H9 (cell line): Measurements from ENCODE around the gene PLXNA4. TPM values are rescaled to one million over a fixed set of nuclear protein-coding genes. Genes with fewer than 3 reads are reported as not detected.

Source experiments
- DNase-seq: peaks from one replicate; pipeline ENCODE4 v3.0.0-alpha.2; 2017
- H2AFZ ChIP-seq: one replicate; pipeline ENCODE4 v1.6.1; 2013; ENCODE audit warnings: mild to moderate bottlenecking, low read length, control low read depth, moderate library complexity
- H2AK5ac ChIP-seq: 2 replicates; pipeline ENCODE4 v1.6.1; 2013; ENCODE audit warnings: low read length, control low read depth, mixed read lengths; ENCODE audit not compliant: insufficient read length
- H2BK120ac ChIP-seq: one replicate; pipeline ENCODE4 v1.6.1; 2013; ENCODE audit warnings: low read depth, mild to moderate bottlenecking, low read length, control low read depth, inconsistent platforms; ENCODE audit not compliant: poor library complexity, severe bottlenecking
- H2BK12ac ChIP-seq: 2 replicates; pipeline ENCODE4 v1.6.1; 2013; ENCODE audit warnings: low read length, control low read depth, mixed read lengths, low read depth; ENCODE audit not compliant: insufficient read length
- H2BK15ac ChIP-seq: 2 replicates; pipeline ENCODE4 v1.6.1; 2013; ENCODE audit warnings: low read depth, low read length, control low read depth
- H2BK20ac ChIP-seq: one replicate; pipeline ENCODE4 v1.6.1; 2013; ENCODE audit warnings: low read depth, mild to moderate bottlenecking, low read length, control low read depth, inconsistent platforms; ENCODE audit not compliant: poor library complexity, severe bottlenecking
- H2BK5ac ChIP-seq: 2 replicates; pipeline ENCODE4 v1.6.1; 2013; ENCODE audit warnings: low read length, control low read depth, mixed read lengths; ENCODE audit not compliant: insufficient read length
- H3K14ac ChIP-seq: 2 replicates; pipeline ENCODE4 v1.6.1; 2013; ENCODE audit warnings: low read length, control low read depth; ENCODE audit not compliant: insufficient read depth
- H3K18ac ChIP-seq: 2 replicates; pipeline ENCODE4 v1.6.1; 2013; ENCODE audit warnings: low read depth, mild to moderate bottlenecking, mixed read lengths, low read length, control low read depth; ENCODE audit not compliant: insufficient read length
- H3K23ac ChIP-seq: 2 replicates; pipeline ENCODE4 v1.6.1; 2013; ENCODE audit warnings: low read length, control low read depth, mixed read lengths, low read depth; ENCODE audit not compliant: insufficient read length
- H3K23me2 ChIP-seq: 2 replicates; pipeline ENCODE4 v1.6.1; 2013; ENCODE audit warnings: low read depth, mild to moderate bottlenecking, mixed read lengths, low read length, control low read depth; ENCODE audit not compliant: insufficient read length, poor library complexity, severe bottlenecking
- H3K27ac ChIP-seq: 2 replicates; pipeline ENCODE4 v1.5.1; 2013; ENCODE audit warnings: low read length, control low read depth, mixed read lengths, low read depth; ENCODE audit not compliant: insufficient read length
- H3K27me3 ChIP-seq: 2 replicates; pipeline ENCODE4 v1.6.1; 2013; ENCODE audit warnings: low read length, control low read depth, inconsistent platforms; ENCODE audit not compliant: insufficient read depth
- H3K4ac ChIP-seq: 2 replicates; pipeline ENCODE4 v1.6.1; 2013; ENCODE audit warnings: low read depth, mild to moderate bottlenecking, control low read depth, inconsistent platforms, low read length, moderate library complexity
- H3K4me1 ChIP-seq: 2 replicates; pipeline ENCODE4 v1.6.1; 2013; ENCODE audit warnings: low read length, control low read depth, inconsistent platforms; ENCODE audit not compliant: insufficient read depth
- H3K4me2 ChIP-seq: 2 replicates; pipeline ENCODE4 v1.6.1; 2013; ENCODE audit warnings: low read length, control low read depth, mixed read lengths; ENCODE audit not compliant: insufficient read length, insufficient read depth
- H3K56ac ChIP-seq: 2 replicates; pipeline ENCODE4 v1.6.1; 2013; ENCODE audit warnings: low read depth, mild to moderate bottlenecking, mixed read lengths, low read length, control low read depth; ENCODE audit not compliant: insufficient read length
- H3K79me1 ChIP-seq: 2 replicates; pipeline ENCODE4 v1.6.1; 2013; ENCODE audit warnings: low read depth, mild to moderate bottlenecking, moderate library complexity, low read length, control low read depth, inconsistent platforms; ENCODE audit not compliant: insufficient read depth, poor library complexity, severe bottlenecking
- H3K79me2 ChIP-seq: 2 replicates; pipeline ENCODE4 v1.6.1; 2013; ENCODE audit warnings: low read length, control low read depth, inconsistent platforms; ENCODE audit not compliant: insufficient read depth
- H3K9ac ChIP-seq: 2 replicates; pipeline ENCODE4 v1.6.1; 2013; ENCODE audit warnings: low read length, control low read depth, mixed read lengths; ENCODE audit not compliant: insufficient read length; ENCODE audit errors: extremely low read depth
- H3K9me3 ChIP-seq: one replicate; pipeline ENCODE4 v1.6.1; 2013; ENCODE audit warnings: low read depth, low read length, inconsistent platforms; ENCODE audit not compliant: control insufficient read depth
- H3T11ph ChIP-seq: one replicate; pipeline ENCODE4 v1.6.1; 2013; ENCODE audit warnings: mild to moderate bottlenecking, low read length, control low read depth, inconsistent platforms
- H4K20me1 ChIP-seq: one replicate; pipeline ENCODE4 v1.6.1; 2013; ENCODE audit not compliant: control insufficient read depth, insufficient read length, insufficient read depth
- H4K5ac ChIP-seq: 2 replicates; pipeline ENCODE4 v1.6.1; 2013; ENCODE audit warnings: low read depth, mild to moderate bottlenecking, mixed read lengths, low read length, control low read depth; ENCODE audit not compliant: insufficient read length
- H4K8ac ChIP-seq: replicated peaks from 2 replicates; pipeline ENCODE4 v1.6.1; 2013; ENCODE audit warnings: low read length, control low read depth, mixed read lengths, low read depth; ENCODE audit not compliant: insufficient read length
- H4K91ac ChIP-seq: 2 replicates; pipeline ENCODE4 v1.6.1; 2013; ENCODE audit warnings: low read depth, mild to moderate bottlenecking, moderate library complexity, mixed read lengths, low read length, control low read depth; ENCODE audit not compliant: insufficient read length
- H3K27ac Mint-ChIP-seq, 3 experiments: 2 replicates in 2 of 3; 3 replicates in 1 of 3; pipeline ENCODE4 v1.8.0; 2020 to 2021; ENCODE audit warnings: mixed read lengths in 3 of 3, mild to moderate bottlenecking in 1 of 3, moderate library complexity in 1 of 3
- H3K27me3 Mint-ChIP-seq: 2 replicates; pipeline ENCODE4 v1.8.0; 2021; ENCODE audit warnings: low read depth, mild to moderate bottlenecking, moderate library complexity, mixed read lengths
- H3K36me3 Mint-ChIP-seq, 3 experiments: 2 replicates in 2 of 3; 3 replicates in 1 of 3; pipeline ENCODE4 v1.8.0; 2020 to 2021; ENCODE audit warnings: low read depth in 3 of 3, mixed read lengths in 3 of 3; ENCODE audit not compliant: insufficient read depth in 1 of 3
- H3K4me1 Mint-ChIP-seq, 2 experiments: 2 replicates each; pipeline ENCODE4 v1.8.0; 2020; ENCODE audit warnings: mixed read lengths in 2 of 2
- H3K4me3 Mint-ChIP-seq, 2 experiments: 2 replicates in 1 of 2; 3 replicates in 1 of 2; pipeline ENCODE4 v1.8.0; 2020 to 2021; ENCODE audit warnings: mild to moderate bottlenecking in 2 of 2, mixed read lengths in 2 of 2, moderate library complexity in 1 of 2
- H3K9me3 Mint-ChIP-seq, 2 experiments: 2 replicates in 1 of 2; 3 replicates in 1 of 2; pipeline ENCODE4 v1.8.0; 2020; ENCODE audit warnings: mild to moderate bottlenecking in 2 of 2, mixed read lengths in 2 of 2, moderate library complexity in 1 of 2
- WGBS: extraction: QIAGEN DNeasy Blood & Tissue Kit; methylation state at CpG from one replicate; pipeline ENCODE4 v1.1.7; 2013; ENCODE audit warnings: missing lambda C conversion rate, low lambda C conversion rate, mixed read lengths; ENCODE audit not compliant: insufficient read length; ENCODE audit errors: extremely low coverage; 5-methylcytosine and 5-hydroxymethylcytosine counted together
- total RNA-seq: library from RNA; stranded (reverse); gene quantifications from 2 replicates; pipeline ENCODE4 v1.2.1, GENCODE V29; 2021
- TF ChIP-seq, protein P1 (sequence below): fragments of 200-600 bp; sonication (generic); conservative IDR thresholded peaks from 3 replicates; pipeline ENCODE4 v1.8.0; 2021; ENCODE audit warnings: antibody characterized with exemption, mild to moderate bottlenecking

Gene PLXNA4
- total RNA-seq, 1 experiment from 2014 or later, result 0.35 TPM

DNA sequence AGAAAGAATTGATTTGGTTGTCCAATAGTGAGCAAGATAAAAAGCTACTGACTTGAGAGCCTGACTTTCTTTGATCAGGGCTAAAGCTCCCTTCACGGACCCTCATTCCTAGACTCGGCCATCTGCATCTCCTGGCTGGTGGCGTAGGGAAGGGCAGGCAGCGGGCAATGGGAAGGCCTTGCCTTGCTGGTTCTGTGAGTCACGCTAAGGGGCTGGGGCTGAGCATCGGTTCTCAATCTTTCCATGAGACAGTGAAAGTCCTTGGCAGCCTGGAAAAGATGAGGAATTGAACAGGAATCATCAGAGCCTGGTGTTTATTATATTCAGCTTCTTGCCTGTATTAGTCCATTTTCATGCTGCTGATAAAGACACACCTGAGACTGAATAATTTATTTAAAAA, 475.3 kb downstream of the PLXNA4 start:
- no peak overlapping the region for H2BK20ac ChIP-seq
- no peak overlapping the region for H2AFZ ChIP-seq
- H3K14ac ChIP-seq, result no peak overlapping the region
- H3K79me2 ChIP-seq, result no peaks in the 10 kb centered on the region
- no peak overlapping the region for H2BK12ac ChIP-seq
- peaks cover 11 to 14% of the 10 kb centered on the region in 2 experiments for H3K4me1 Mint-ChIP-seq
- no peak overlapping the region for H3T11ph ChIP-seq
- H3K27me3 Mint-ChIP-seq, result peaks cover 5% of the 10 kb centered on the region; the same call in 1 of the 2 replicates
- no peaks in the 10 kb centered on the region for H3K23me2 ChIP-seq
- no peaks in the 10 kb centered on the region for H3K79me1 ChIP-seq
- H2BK15ac ChIP-seq, result no peak overlapping the region
- H3K23ac ChIP-seq, result no peak overlapping the region
- no peaks in the 10 kb centered on the region for H3K9me3 Mint-ChIP-seq
- H3K27ac Mint-ChIP-seq, result no peak overlapping the region
- H3K36me3 Mint-ChIP-seq, result no peaks in the 10 kb centered on the region
- no peaks in the 10 kb centered on the region for H3K4me1 ChIP-seq
- no peak overlapping the region for H4K8ac ChIP-seq
- no peak overlapping the region for H4K91ac ChIP-seq
- no peaks in the 10 kb centered on the region for H3K9me3 ChIP-seq
- DNase-seq, result no peak
- no peak overlapping the region for H3K27ac ChIP-seq
- H3K4me3 Mint-ChIP-seq, result no peak overlapping the region
- H3K27me3 ChIP-seq, result no peaks in the 10 kb centered on the region
- H3K18ac ChIP-seq, result no peak overlapping the region
- no peak overlapping the region for H3K4ac ChIP-seq
- no peaks in the 10 kb centered on the region for H4K20me1 ChIP-seq
- H2AK5ac ChIP-seq, result no peak overlapping the region
- TF ChIP-seq, protein P1, sequence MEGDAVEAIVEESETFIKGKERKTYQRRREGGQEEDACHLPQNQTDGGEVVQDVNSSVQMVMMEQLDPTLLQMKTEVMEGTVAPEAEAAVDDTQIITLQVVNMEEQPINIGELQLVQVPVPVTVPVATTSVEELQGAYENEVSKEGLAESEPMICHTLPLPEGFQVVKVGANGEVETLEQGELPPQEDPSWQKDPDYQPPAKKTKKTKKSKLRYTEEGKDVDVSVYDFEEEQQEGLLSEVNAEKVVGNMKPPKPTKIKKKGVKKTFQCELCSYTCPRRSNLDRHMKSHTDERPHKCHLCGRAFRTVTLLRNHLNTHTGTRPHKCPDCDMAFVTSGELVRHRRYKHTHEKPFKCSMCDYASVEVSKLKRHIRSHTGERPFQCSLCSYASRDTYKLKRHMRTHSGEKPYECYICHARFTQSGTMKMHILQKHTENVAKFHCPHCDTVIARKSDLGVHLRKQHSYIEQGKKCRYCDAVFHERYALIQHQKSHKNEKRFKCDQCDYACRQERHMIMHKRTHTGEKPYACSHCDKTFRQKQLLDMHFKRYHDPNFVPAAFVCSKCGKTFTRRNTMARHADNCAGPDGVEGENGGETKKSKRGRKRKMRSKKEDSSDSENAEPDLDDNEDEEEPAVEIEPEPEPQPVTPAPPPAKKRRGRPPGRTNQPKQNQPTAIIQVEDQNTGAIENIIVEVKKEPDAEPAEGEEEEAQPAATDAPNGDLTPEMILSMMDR, result no peak
- no peak overlapping the region for H4K5ac ChIP-seq
- H3K9ac ChIP-seq, result no peak overlapping the region
- H2BK5ac ChIP-seq, result no peak overlapping the region
- WGBS, result no CpG with 5 or more reads among the region's 6 CpGs
- no peak overlapping the region for H3K4me2 ChIP-seq
- H2BK120ac ChIP-seq, result no peak overlapping the region
- H3K56ac ChIP-seq, result no peak overlapping the region
